ENCODE results near the gene HHIP.

The HHIP gene

GRCh38 chr4:144656850-144657249 lies 10.9 kb downstream of the HHIP start:
- no peak for DNase-seq

DNA sequence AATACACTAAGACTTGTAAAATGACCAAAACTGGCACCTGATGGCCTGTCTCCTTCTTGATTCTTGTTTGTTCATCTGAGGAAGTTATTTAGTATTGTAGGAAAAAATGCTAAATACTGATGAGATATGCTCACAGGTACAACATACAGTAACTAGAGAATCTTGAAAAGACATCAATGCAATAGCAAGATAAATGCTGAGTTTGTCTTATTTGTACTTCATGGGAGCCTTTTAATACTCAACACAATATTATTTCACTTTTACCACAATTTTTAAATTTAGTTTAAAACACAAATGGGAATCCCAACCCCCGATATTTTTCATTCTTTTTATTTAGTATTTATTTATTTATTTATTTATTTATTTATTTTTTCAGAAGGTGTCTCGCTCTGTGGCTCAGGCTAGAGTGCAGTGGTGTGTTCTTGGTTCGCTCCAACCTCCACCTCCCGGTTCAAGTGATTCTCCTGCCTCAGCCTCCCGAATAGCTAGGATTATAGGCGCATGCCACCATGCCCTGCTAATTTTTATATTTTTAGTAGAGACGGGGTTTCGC lies 12.1 kb downstream of the HHIP start:
- DNase-seq: no peak

DNA sequence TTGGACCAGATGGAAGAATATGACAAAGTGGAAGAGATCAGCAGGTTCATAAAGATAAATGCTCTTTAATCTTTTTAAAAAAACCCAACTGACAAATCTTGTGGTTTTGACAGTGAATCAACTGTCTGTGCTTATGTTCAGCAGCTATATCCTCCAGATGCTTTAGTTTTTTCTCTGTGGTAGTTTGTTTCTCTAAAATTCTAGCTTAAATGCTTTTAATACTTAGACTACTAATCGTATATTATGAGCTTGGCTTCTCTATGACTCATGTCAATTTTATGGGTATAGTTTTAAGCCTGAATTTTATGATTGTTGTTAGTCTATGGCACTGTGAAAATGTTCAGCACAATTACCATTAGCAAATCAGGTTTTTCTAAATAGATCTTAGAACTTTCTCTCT lies 12.9 kb downstream of the HHIP start:
- DNase-seq: no peak

DNA sequence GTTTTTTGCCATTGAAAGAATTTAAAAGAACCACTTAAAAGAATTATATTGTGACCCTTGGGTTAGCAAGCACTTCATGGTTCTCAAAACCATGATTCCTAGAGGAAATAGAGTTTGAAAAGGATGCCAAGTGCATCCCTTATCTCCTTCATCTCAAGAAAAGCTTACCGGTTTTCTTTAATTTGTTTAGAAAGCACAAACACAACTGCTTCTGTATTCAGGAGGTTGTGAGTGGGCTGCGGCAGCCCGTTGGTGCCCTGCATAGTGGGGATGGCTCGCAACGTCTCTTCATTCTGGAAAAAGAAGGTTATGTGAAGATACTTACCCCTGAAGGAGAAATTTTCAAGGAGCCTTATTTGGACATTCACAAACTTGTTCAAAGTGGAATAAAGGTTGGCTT lies 13.5 kb downstream of the HHIP start:
- no peak for DNase-seq

DNA sequence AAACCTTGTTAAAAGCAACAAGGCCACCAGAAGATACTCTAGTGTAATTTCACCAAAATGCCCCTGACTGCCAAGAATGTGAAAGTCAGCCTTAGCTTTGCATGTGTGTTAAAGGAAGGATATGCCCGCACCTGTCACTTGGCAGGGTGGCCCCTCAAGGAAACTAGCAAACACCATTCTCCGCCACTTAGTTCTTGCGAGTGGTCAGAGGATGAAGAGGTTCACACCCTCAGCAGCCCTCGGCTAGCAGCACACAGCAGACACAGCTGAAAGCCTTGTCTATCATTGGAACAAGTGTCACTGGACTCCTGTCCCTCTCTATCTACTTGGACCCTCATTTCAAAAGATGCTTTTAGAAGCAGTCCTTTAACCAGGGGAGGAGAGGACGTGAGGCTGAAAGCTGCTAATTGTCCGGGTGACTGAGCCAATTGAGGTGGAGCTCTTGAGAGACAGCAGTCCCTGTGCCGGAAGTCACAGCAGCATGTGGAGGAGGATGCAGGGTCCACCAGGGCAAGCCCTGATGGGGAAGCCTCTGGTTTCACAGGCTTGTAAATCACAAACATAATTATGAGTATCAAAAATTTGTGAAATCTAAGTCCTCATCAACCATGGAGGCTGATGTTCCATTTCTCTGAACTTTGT lies 18.0 kb downstream of the HHIP start:
- no peak for DNase-seq

GRCh38 chr4:144666539-144667175 lies 20.7 kb downstream of the HHIP start:
- DNase-seq: no peak

- no peak for DNase-seq
These were observed 21.5 kb downstream of the HHIP start for GRCh38 chr4:144667500-144667899.

GRCh38 chr4:144670776-144671175 lies 24.8 kb downstream of the HHIP start:
- no peak for DNase-seq

- DNase-seq: no peak
These were observed 28.8 kb downstream of the HHIP start for GRCh38 chr4:144674711-144675110.

- no peak for DNase-seq
These were observed 35.9 kb downstream of the HHIP start for GRCh38 chr4:144681806-144682205.

- DNase-seq: no peak
These were observed 37.6 kb downstream of the HHIP start for GRCh38 chr4:144683516-144683915.

DNA sequence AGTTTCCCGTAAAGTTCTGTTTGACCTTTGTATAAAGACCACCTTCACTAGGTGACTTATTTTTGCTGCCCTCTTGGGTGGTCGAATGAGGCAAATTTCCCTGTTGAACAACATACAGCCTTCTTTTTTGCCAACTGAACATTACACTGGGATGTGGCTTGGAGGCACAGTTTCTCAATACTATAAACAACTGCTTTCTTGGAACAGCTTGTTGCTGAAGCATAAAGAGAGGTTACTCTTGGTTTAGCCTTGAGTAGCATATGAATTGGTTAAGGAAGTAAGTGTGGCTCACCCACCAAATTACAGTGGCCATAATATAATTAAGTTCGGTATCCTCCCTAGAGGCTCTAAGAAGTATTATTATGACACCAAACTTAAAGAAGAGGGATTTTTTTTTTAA lies 40.0 kb downstream of the HHIP start:
- no peak for DNase-seq

DNA sequence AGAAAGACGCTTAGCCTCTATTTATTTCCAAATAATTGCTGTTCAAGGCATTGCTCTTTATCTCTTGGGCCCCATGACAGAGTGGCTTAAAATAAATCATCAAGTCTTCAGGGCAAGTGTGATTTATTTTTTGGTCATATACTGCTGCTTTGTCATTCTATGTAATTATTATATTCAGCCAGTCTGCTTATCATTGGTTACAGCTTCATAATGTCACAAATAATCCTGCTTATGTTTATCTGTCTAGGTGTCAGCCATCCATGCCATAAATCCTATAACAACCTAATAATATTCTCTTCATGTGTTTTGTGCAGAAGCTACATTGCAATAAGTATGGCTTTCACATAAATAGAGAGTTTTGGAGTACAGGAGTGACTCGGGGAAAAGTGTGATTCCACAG lies 41.0 kb downstream of the HHIP start:
- DNase-seq: no peak

GRCh38 chr4:144687466-144687865 lies 41.5 kb downstream of the HHIP start:
- no peak for DNase-seq

- no peak for DNase-seq
These were observed 42.1 kb downstream of the HHIP start for GRCh38 chr4:144688035-144688569.

DNA sequence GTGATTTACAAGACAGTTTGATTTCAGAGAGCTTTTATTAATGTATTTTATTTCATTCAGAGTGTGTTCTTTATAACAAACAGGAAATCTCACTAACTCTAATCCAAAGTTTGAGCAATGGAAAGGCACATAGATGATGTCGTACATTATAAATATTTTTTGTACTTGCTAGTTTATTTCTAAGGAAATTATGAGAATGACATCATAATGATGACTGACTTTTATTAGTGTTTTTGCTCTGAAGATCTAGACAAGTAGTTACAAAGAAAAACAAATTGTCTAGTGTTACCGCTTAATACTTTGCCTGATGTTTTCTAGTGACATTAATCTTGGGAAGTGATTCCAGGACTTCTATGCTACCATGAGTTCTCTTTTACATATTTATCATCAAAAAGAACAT lies 43.2 kb downstream of the HHIP start:
- DNase-seq: no peak

GRCh38 chr4:144695721-144696120 lies 49.8 kb downstream of the HHIP start:
- no peak for DNase-seq

- DNase-seq: no peak
These were observed 50.4 kb downstream of the HHIP start for GRCh38 chr4:144696376-144696775.

DNA sequence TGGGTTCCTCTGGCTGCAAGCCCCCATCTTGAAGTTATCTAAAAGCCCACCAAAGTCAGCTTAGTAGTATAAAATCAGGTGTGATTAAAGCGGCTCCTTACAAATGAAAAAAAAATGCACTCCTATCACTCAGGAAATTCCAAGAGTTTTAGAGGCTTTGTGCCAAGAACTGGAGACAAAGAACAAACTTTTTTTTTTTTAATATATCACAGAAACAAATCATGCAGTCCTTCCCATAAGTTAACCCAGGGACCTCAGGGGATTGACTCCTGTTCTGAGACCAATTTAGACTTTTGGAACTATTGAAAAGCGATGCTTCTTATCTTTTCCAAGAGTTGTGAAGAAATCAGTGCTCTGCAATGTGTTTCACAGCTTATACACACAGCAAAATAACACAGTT lies 53.6 kb downstream of the HHIP start:
- no peak for DNase-seq

GRCh38 chr4:144701683-144702233 lies 55.8 kb downstream of the HHIP start:
- DNase-seq: no peak

DNA sequence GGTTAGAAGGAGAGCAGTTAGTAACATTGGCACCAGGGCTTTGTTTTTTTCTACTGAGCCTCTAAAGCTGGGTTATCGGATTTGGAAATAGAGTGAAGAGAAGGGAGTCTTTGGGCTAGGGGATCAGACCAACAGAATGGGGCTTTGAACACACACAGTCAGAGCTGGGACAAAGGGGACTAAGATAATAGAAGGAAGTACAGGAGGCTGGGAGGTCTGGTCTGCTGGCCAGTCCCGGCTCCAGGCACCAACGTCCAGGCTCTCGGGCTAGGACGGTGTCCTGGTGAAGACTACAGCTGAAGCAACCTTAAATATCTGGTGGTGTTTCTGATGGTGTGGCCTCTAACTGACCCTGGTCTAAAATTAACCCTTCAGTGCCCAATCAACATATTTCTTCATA lies 57.5 kb downstream of the HHIP start:
- no peak for DNase-seq

DNA sequence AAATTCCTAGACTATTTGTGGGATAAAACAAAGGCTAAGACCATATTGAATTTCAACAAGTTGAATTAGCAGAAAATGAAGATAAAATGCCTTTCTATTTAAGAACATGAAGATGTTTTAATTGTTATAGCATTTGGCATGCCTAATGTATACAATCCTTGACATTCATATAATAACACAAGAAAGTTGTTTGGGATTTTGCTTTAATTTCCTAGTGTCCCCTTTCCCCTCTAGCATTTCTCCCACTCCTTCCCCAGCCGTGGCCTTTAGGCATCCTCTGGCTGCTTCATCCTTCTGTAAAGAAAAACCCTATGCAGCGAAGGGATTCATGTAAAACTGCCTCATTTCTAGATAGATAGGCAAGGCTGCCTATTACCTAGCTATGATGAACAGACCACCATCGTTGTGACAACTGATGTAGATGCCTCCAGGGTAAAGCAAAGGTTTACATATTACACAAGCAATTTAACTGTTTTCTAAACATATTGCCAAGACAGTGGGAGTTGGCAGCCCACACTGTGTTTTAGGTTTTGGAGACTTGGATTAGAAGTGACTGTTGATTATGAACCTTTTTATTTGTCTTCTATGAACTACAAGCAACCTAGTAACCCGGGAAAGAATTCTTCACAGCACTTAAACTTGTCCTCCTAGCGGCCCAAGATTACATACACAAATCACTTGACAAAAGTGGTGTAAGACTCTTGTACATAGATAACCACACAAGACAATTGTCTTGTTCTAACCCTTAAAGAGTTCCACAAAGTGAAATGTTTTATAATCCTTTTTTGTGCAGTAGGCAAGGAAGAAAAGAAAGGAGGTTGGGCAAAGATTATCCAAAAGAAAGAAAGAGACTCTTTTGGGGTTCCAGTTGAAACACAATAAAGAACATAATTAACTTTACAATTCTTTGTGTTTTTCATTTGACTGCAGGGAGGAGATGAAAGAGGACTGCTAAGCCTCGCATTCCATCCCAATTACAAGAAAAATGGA lies 59.9 kb downstream of the HHIP start:
- DNase-seq: no peak

GRCh38 chr4:144709159-144709558 lies 63.2 kb downstream of the HHIP start:
- no peak for DNase-seq
